DMS114 treated with DMSO at 0.1 percent for 48 hours (cell line): Measurements from ENCODE around the gene LSR.

Experiments
- DNase-seq: peaks from one replicate; lab custom pipeline; 2025; ENCODE audit not compliant: unreplicated experiment; lab: John Stamatoyannopoulos, UW

Gene LSR

GRCh38 chr19:35241417-35241816 is 7.4 kb upstream of the LSR start:
- DNase-seq = no peak

- no peak for DNase-seq
Observed at GRCh38 chr19:35246466-35247092, 2.2 kb upstream of the LSR start.

GRCh38 chr19:35247526-35248309 is 1.1 kb upstream of the LSR start:
- DNase-seq = peak; percentile 38

- DNase-seq = no peak
Observed at GRCh38 chr19:35249146-35249847, 495 bp downstream of the LSR start.

- DNase-seq = no peak
Observed at GRCh38 chr19:35249848-35250711, 1.3 kb downstream of the LSR start.

GRCh38 chr19:35251456-35251855 is 2.7 kb downstream of the LSR start:
- no peak for DNase-seq

GRCh38 chr19:35253316-35254286 is 4.8 kb downstream of the LSR start:
- DNase-seq = no peak

GRCh38 chr19:35254341-35255297 is 5.8 kb downstream of the LSR start:
- no peak for DNase-seq

GRCh38 chr19:35256566-35256965 is 7.8 kb downstream of the LSR start:
- no peak for DNase-seq

GRCh38 chr19:35257113-35257461 is 8.3 kb downstream of the LSR start:
- DNase-seq = no peak

GRCh38 chr19:35260694-35261304 is 12.0 kb downstream of the LSR start:
- DNase-seq = no peak

- DNase-seq = no peak
Observed at GRCh38 chr19:35261356-35262100, 12.7 kb downstream of the LSR start.

GRCh38 chr19:35262101-35262761 is 13.4 kb downstream of the LSR start:
- DNase-seq = no peak

GRCh38 chr19:35264268-35265125 is 15.7 kb downstream of the LSR start:
- DNase-seq = no peak

GRCh38 chr19:35265126-35265899 is 16.5 kb downstream of the LSR start:
- DNase-seq = no peak
